H1 (cell line): ENCODE results near the gene TMEM232. TPM values are rescaled to one million over a fixed set of nuclear protein-coding genes. Genes with fewer than 3 reads are reported as not detected.

Experiments
- BRCA1 ChIP-seq: IDR thresholded peaks from 2 replicates; pipeline ENCODE4 v1.6.1; 2012; ENCODE audit warnings: low read depth, low read length, improper control_type of control experiment
- CREB1 ChIP-seq: IDR thresholded peaks from 2 replicates; pipeline ENCODE4 v1.6.1; 2012; ENCODE audit warnings: inconsistent platforms
- SAP30 ChIP-seq: fragments of 300-600 bp; sonication (generic); IDR thresholded peaks from 2 replicates; pipeline ENCODE4 v1.7.1; 2012; ENCODE audit warnings: low read length, moderate library complexity, mild to moderate bottlenecking, inconsistent platforms; ENCODE audit not compliant: insufficient read depth, insufficient replicate concordance
- SIX5 ChIP-seq: IDR thresholded peaks from 2 replicates; pipeline ENCODE4 v1.6.1; 2011; ENCODE audit warnings: mild to moderate bottlenecking, low read depth, low read length
- TAF1 ChIP-seq: IDR thresholded peaks from 2 replicates; pipeline ENCODE4 v1.6.1; 2011; ENCODE audit warnings: mild to moderate bottlenecking, low read depth, low read length
- TAF7 ChIP-seq: optimal IDR thresholded peaks from 2 replicates; pipeline ENCODE3; 2011; ENCODE audit warnings: low read depth, mild to moderate bottlenecking, inconsistent platforms, low read length, moderate library complexity, borderline replicate concordance
- YY1 ChIP-seq: IDR thresholded peaks from 2 replicates; pipeline ENCODE4 v1.6.1; 2011; ENCODE audit warnings: low read depth, mild to moderate bottlenecking, low read length
- ZNF274 ChIP-seq: IDR thresholded peaks from 2 replicates; pipeline ENCODE4 v1.7.0; 2012; ENCODE audit warnings: low read length, borderline replicate concordance; ENCODE audit errors: extremely low read depth
- polyA plus RNA-seq, 7 experiments: library from polyadenylated mRNA; depleted of rRNA in 3 of 7; stranded (reverse) in 5 of 7; unstranded in 2 of 7; fragments of >200 nt in 5 of 7; fragments of 200-250 nt in 2 of 7; gene quantifications; 1 replicate in 5 of 7; 2 replicates in 1 of 7; 4 replicates in 1 of 7; pipeline versions ENCODE4 v1.2.1 to v1.2.3, GENCODE V29; 2011 to 2013; ENCODE audit warnings: missing spikeins in 2 of 7, mixed read lengths in 2 of 7
- total RNA-seq: library from RNA; stranded (reverse); fragmentation: NEBNext Ultra II Directional; extraction: Animal tissue kit (Norgen Biotek cat#: 25700); gene quantifications from 2 replicates; pipeline ENCODE4 v1.2.1, GENCODE V29; 2021
- TF ChIP-seq, protein P1 (sequence below): IDR thresholded peaks from 2 replicates; pipeline ENCODE4 v1.6.1; 2012; ENCODE audit warnings: inconsistent platforms

TMEM232 gene
- total and polyA plus RNA-seq, 2 of the 8 experiments (the other 6 are each of a cell fraction or from before 2014, with no cell fraction given): 0.38 to 1.3 TPM

DNA sequence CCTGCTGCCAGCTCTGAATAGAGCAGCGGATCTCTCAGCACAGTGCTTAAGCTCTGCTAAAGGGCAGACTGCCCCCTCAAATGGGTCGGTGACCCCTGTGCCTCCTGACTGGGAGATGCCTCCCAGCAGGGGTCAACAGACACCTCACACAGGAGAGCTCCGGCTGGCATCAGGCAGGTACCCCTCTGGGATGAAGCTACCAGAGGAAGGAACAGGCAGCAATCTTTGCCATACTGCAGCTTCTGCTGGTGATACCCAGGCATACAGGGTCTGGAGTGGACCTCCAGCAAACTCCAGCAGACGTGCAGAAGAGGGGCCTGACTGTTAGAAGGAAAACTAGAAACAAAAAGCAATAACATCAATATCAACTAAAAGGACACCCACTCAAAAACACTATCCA is 131.6 kb downstream of the TMEM232 start (continued):
- no peak for TF ChIP-seq SIX5
- TF ChIP-seq, protein P1, sequence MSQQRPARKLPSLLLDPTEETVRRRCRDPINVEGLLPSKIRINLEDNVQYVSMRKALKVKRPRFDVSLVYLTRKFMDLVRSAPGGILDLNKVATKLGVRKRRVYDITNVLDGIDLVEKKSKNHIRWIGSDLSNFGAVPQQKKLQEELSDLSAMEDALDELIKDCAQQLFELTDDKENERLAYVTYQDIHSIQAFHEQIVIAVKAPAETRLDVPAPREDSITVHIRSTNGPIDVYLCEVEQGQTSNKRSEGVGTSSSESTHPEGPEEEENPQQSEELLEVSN: no peak
- TF ChIP-seq BRCA1: no peak
- TF ChIP-seq ZNF274: no peak
- TF ChIP-seq SAP30: no peak
- no peak for TF ChIP-seq TAF1
- no peak for TF ChIP-seq CREB1
- TF ChIP-seq TAF7: no peak
- TF ChIP-seq YY1: no peak
